Kidney (tissue), 2 donors: ENCODE measurements around the gene CALCR. TPM values are rescaled to one million over a fixed set of nuclear protein-coding genes. Genes with fewer than 3 reads are reported as not detected.
A peak's percentile ranks its signal among the peaks of the same experiment; 100 is the strongest.

Experiments used
- microRNA-seq: library from miRNA; unstranded; fragments of <30 nt; microRNA quantifications from one replicate; pipeline ENCODE4 v1.2.0, GENCODE V29; 2020
- polyA plus RNA-seq: library from polyadenylated mRNA; stranded (reverse); fragments of 350-450 nt; fragmentation: Illumina TruSeq; extraction: RNeasy Lipid Tissue Mini Kit (QIAGEN cat#74804); gene quantifications from one replicate; pipeline ENCODE4 v1.2.3, GENCODE V29; 2014; ENCODE audit warnings: low read depth, low replicate concordance; ENCODE audit not compliant: insufficient read depth
- total RNA-seq: library from RNA; stranded (reverse); fragmentation: NEBNext Ultra II Directional; extraction: Animal tissue kit (Norgen Biotek cat#: 25700); gene quantifications from one replicate; pipeline ENCODE4 v1.2.1, GENCODE V29; 2021
- donor health status: DM: yes; HTN: yes; CAD: no.

Gene CALCR
- total and polyA plus RNA-seq, 2 donors from 2014 or later = 0.97 to 5.3 TPM

Small RNAs within 50 kb of the gene (microRNA-seq; reads per million reads assigned to microRNA genes)
- gene MIR489 (172 reads per million, percentile 61 among the genes with 10 or more reads in this experiment), gene MIR653 (118 reads per million, percentile 55 among the genes with 10 or more reads in this experiment)
